ENCODE results near the gene MAL.

MAL gene

GRCh38 chr2:95041060-95041823 is 15.7 kb downstream of the MAL start:
- Mint-ChIP-seq H3K4me1 (ENCODE audit: low read depth) (peaks cover 70% of the 10 kb centered on the region), H3K27ac (no peak overlapping the region)

GRCh38 chr2:95041824-95042442 is 16.4 kb downstream of the MAL start:
- no peaks in the 10 kb centered on the region for H3K27me3 Mint-ChIP-seq
- no peak overlapping the region for H3K27ac Mint-ChIP-seq
- H3K9me3 Mint-ChIP-seq = peaks cover 20% of the 10 kb centered on the region
- H3K4me1 Mint-ChIP-seq (ENCODE audit: low read depth) = peaks cover 69% of the 10 kb centered on the region
- no peak overlapping the region for H3K4me3 Mint-ChIP-seq
- H3K36me3 Mint-ChIP-seq (ENCODE audit: low read depth) = peaks cover 7% of the 10 kb centered on the region

More at GRCh38 chr2:95041060-95041823, 15.7 kb downstream of the MAL start:
- Mint-ChIP-seq H3K36me3 (ENCODE audit: low read depth) (peaks cover 7% of the 10 kb centered on the region), H3K4me3 (no peak overlapping the region), H3K9me3 (peaks cover 26% of the 10 kb centered on the region), H3K27me3 (no peaks in the 10 kb centered on the region)

- Mint-ChIP-seq H3K9me3 (peaks cover 13% of the 10 kb centered on the region), H3K4me1 (ENCODE audit: low read depth) (peaks cover 70% of the 10 kb centered on the region), H3K4me3 (no peak overlapping the region), H3K27ac (no peak overlapping the region), H3K27me3 (no peaks in the 10 kb centered on the region), H3K36me3 (ENCODE audit: low read depth) (peaks cover 3% of the 10 kb centered on the region)
Observed at GRCh38 chr2:95042472-95043271, 17.2 kb downstream of the MAL start.

- H3K4me3 Mint-ChIP-seq = no peak overlapping the region
- no peaks in the 10 kb centered on the region for H3K27me3 Mint-ChIP-seq
- peaks cover 5% of the 10 kb centered on the region for H3K9me3 Mint-ChIP-seq
- peaks cover 65% of the 10 kb centered on the region for H3K4me1 Mint-ChIP-seq (ENCODE audit: low read depth)
- no peaks in the 10 kb centered on the region for H3K36me3 Mint-ChIP-seq (ENCODE audit: low read depth)
- H3K27ac Mint-ChIP-seq = no peak overlapping the region
Observed at GRCh38 chr2:95043300-95044093, 18.0 kb downstream of the MAL start.

GRCh38 chr2:95044601-95045000 is 19.1 kb downstream of the MAL start:
- Mint-ChIP-seq H3K27ac (no peak overlapping the region), H3K4me1 (ENCODE audit: low read depth) (peaks cover 63% of the 10 kb centered on the region), H3K27me3 (no peaks in the 10 kb centered on the region), H3K4me3 (no peak overlapping the region), H3K9me3 (no peaks in the 10 kb centered on the region), H3K36me3 (ENCODE audit: low read depth) (no peaks in the 10 kb centered on the region)

- Mint-ChIP-seq H3K9me3 (no peaks in the 10 kb centered on the region), H3K4me3 (no peak overlapping the region), H3K36me3 (ENCODE audit: low read depth) (peaks cover 3% of the 10 kb centered on the region), H3K4me1 (ENCODE audit: low read depth) (peaks cover 77% of the 10 kb centered on the region), H3K27ac (no peak overlapping the region), H3K27me3 (no peaks in the 10 kb centered on the region)
Observed at GRCh38 chr2:95046371-95047112, 21.0 kb downstream of the MAL start.

- no peaks in the 10 kb centered on the region for H3K27me3 Mint-ChIP-seq
- no peak overlapping the region for H3K4me3 Mint-ChIP-seq
- H3K4me1 Mint-ChIP-seq (ENCODE audit: low read depth) = peaks cover 73% of the 10 kb centered on the region
- peaks cover 3% of the 10 kb centered on the region for H3K36me3 Mint-ChIP-seq (ENCODE audit: low read depth)
- no peaks in the 10 kb centered on the region for H3K9me3 Mint-ChIP-seq
- no peak overlapping the region for H3K27ac Mint-ChIP-seq
Observed at GRCh38 chr2:95047629-95048510, 22.4 kb downstream of the MAL start.

- peaks cover 3% of the 10 kb centered on the region for H3K36me3 Mint-ChIP-seq (ENCODE audit: low read depth)
- H3K27ac Mint-ChIP-seq = no peak overlapping the region
- peaks cover 71% of the 10 kb centered on the region for H3K4me1 Mint-ChIP-seq (ENCODE audit: low read depth)
- no peaks in the 10 kb centered on the region for H3K27me3 Mint-ChIP-seq
- no peaks in the 10 kb centered on the region for H3K9me3 Mint-ChIP-seq
- no peak overlapping the region for H3K4me3 Mint-ChIP-seq
Observed at GRCh38 chr2:95048825-95049682, 23.5 kb downstream of the MAL start.

- Mint-ChIP-seq H3K9me3 (no peaks in the 10 kb centered on the region), H3K27me3 (no peaks in the 10 kb centered on the region), H3K4me1 (ENCODE audit: low read depth) (peaks cover 71% of the 10 kb centered on the region), H3K4me3 (no peak overlapping the region), H3K36me3 (ENCODE audit: low read depth) (peaks cover 3% of the 10 kb centered on the region), H3K27ac (peak overlapping the region; percentile 86)
Observed at GRCh38 chr2:95049683-95049955, 24.1 kb downstream of the MAL start.

GRCh38 chr2:95049961-95050360 is 24.5 kb downstream of the MAL start:
- Mint-ChIP-seq H3K36me3 (ENCODE audit: low read depth) (peaks cover 3% of the 10 kb centered on the region), H3K4me3 (no peak overlapping the region), H3K27me3 (no peaks in the 10 kb centered on the region), H3K4me1 (ENCODE audit: low read depth) (peaks cover 71% of the 10 kb centered on the region), H3K27ac (peak overlapping the region; percentile 86), H3K9me3 (no peaks in the 10 kb centered on the region)

- Mint-ChIP-seq H3K4me3 (peak overlapping the region; percentile 27), H3K36me3 (ENCODE audit: low read depth) (peaks cover 3% of the 10 kb centered on the region), H3K27me3 (no peaks in the 10 kb centered on the region), H3K4me1 (ENCODE audit: low read depth) (peaks cover 76% of the 10 kb centered on the region), H3K9me3 (no peaks in the 10 kb centered on the region), H3K27ac (peak overlapping the region; percentile 86)
Observed at GRCh38 chr2:95050385-95051300, 25.1 kb downstream of the MAL start.

- Mint-ChIP-seq H3K27me3 (no peaks in the 10 kb centered on the region), H3K4me1 (ENCODE audit: low read depth) (peaks cover 81% of the 10 kb centered on the region), H3K9me3 (no peaks in the 10 kb centered on the region), H3K36me3 (ENCODE audit: low read depth) (peaks cover 3% of the 10 kb centered on the region), H3K27ac (peak overlapping the region; percentile 86), H3K4me3 (no peak overlapping the region)
Observed at GRCh38 chr2:95051626-95052025, 26.1 kb downstream of the MAL start.

All from stimulated activated naive CD8-positive, alpha-beta T cell treated with anti-CD3 and anti-CD28 coated beads, Interleukin-15, Interleukin-2, amounts not matched to agents 100 ng/mL and 50 ng/mL, for 24 hours (primary cell).